Suppressor macrophage treated with lipopolysaccharide for 4 hours (primary cell): ENCODE data around the gene KHNYN.

Experiments used
- DNase-seq: peaks from one replicate; pipeline ENCODE4 v3.0.0-alpha.2; 2020

The KHNYN gene

DNA sequence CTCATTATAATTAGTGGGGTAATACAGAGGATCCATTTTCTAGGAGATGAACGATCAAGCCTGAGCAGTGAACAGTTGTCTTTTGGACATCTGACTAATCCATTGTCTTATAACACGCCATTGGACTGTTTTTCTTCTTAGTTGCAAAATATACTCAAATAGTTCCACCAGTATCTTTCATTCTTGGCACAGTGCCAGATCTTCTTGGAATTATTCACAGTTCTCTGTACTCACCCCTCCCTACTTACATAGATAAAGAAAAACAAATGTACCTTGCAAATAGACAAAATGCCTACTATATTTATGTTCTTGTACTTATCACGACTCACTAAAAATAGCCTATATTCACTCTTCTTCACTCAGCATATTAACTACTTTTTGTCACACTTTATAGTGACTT lies 4.0 kb upstream of the KHNYN start:
- peak; percentile 53 for DNase-seq

DNA sequence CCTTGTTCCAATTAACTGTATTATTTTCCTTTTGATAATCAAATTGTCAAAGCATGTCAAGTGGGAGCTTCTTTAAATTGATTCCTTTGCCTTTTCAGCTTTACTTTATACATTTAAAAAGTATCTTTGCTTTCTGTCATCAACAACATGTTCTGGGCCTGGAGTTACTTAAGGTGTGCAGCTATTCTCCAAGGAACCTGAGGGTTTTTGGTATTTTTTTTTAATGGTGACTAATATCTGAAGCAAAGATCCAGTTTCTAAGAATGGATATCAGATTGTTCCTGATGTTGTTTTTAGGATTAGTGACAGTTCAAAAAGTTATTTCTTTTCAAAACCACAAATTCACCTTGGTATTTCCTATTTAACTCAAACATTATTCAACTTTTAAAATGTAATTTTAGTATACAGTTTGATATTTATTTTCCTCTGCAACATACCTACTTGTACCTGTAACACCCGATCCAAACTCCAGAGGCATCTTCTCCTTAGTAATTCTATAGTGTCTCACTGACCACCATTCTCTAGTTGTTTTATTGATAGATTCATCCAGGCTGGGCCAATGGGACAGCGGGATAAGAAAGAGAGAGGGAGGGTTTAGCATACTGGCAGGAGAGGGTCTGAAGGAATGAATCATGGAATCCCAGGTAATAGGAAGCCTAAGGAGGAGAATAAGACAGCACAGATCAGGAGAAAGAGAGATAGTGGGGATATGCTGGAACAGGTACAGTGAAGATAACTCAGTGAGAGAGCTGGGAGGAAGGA lies 3.4 kb upstream of the KHNYN start:
- DNase-seq = no peak

DNA sequence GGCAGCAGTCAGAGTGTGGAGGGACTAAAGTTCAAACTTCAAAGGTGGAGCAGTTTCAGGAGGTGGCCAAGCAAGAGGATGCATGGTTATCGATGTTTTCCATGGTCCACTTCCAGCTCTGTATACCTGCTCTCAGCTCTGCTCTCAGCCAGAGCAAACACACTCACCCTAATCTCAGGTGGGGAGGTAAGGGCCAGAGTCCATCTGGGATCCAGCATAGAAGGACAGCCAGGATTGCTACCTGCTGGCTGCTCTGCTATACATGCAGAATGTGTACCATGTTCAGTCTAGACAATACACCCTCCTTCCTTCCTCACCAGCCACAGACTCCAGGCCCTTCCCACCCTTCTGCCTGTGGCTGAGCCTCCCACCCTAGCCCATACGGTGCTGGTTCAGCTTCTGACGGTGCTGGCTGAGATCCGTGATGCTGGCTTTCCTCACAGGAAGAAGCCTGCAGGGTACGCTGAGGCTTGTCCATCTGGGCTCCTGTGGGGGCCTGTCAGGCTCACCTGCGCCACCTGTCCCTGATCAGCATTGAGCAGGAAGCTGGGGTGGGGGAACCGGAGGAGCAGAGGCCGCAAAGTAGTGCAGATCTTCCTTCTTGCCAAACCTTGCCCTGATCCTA lies 2.7 kb upstream of the KHNYN start:
- no peak for DNase-seq

DNA sequence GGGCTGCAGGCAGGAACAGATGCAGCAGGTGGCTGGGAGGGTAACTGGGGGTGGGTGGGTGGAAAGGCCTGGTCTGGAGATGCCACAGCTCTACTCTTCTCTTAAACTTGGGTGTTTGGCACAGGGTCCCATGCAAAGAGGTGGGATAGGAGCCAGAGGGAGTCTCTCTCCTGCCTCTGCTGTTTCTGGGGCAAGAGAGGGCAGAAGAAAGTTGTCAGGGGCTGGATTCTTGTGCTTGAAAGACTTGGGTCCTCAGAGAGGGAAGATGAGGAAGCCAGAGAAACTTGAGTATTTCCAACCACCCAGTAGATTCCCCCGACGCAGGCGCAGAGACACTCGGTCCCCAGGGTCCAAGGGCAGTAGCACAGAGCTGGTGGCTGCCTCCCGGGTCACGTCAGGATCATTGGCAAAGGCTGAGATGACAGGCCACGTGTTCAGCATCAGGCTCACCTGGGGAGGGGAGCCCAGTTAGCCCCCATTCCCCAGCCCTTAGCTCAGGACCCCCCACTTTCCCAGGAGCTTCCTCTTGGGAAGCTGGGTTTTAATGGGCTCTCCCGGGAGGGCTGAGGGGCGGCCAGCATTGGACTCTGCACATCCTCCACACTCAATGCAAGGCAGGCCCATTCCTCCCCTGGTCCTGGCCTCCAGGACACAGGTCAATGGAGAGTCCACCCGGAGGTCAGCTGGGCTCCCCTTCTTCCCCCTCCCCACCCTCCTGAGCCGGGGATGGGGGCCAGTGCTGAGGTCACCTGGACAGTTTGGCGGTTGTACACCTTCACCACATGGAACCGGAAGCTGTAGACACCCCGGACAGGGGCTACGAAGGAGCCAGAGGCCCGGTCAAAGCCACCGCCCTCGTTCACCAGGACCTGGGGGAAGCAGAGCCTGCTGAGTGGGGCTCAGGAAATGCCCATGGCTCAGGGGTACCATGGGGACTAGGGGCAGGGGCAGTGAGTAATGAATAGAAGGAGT lies 1.9 kb upstream of the KHNYN start:
- DNase-seq = no peak

DNA sequence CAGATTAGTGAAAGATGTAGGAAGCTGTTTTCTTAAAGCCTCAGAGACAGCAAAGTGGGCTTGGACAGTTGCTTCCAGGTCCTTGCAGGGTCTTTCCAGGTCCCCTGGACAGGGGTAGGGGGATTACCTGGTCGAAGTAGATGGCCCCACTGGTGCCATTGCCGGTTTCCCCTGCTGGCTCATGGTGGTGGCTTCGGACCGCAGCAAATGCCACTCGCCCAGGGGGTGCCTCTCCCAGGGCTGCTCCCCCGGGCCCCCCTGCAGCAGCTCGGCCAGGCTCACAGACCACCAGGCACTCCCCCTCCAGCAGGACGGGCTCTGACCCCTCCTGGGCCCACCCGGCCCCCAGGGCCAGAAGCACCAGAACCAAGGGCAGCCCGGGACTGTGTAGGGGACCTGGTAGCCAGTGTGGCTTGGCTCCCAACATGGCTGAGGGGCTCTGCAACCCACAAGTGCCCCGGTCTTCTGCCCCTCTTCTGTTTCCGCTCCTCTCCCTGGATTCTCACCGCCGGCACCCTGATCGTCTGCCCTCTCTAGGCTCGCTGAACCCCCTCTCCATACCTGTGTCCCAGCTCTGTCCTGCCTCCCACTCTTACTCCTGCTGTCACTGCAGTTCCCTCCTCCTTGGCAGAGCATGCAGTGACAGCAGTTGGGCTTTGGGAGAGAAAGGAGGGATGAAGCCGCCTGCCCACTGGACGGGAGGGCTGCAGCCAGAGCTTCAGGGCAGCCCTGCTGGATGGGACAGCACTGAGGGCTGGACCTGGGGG lies 943 bp upstream of the KHNYN start:
- DNase-seq = no peak

DNA sequence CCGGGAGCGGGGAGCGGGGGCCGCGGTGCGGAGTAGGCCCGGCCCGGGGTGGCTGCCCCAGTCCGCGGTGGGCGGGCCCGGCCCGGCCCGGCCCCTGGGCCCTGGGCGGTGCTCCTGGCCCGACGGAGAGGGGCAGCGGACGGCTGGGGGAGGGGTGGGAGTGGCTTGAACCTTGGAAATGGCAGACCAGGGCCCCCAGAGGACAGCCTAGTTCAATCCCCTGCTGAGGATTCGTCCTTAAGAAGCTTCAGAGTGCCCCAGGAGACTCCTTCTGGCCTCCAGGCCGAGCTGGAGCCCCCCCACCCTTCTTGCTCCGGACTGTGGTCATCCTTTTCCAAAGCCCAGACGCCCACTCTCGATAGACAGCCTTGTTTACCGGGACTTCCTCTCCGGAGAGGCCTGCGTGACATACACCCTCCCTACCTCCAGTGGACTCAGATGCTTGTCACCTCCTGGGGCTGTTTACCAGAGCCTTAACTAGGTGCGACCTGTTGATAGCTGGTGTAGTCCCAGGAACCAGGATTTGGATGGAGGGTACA lies 458 bp downstream of the KHNYN start:
- DNase-seq = peak; percentile 86

DNA sequence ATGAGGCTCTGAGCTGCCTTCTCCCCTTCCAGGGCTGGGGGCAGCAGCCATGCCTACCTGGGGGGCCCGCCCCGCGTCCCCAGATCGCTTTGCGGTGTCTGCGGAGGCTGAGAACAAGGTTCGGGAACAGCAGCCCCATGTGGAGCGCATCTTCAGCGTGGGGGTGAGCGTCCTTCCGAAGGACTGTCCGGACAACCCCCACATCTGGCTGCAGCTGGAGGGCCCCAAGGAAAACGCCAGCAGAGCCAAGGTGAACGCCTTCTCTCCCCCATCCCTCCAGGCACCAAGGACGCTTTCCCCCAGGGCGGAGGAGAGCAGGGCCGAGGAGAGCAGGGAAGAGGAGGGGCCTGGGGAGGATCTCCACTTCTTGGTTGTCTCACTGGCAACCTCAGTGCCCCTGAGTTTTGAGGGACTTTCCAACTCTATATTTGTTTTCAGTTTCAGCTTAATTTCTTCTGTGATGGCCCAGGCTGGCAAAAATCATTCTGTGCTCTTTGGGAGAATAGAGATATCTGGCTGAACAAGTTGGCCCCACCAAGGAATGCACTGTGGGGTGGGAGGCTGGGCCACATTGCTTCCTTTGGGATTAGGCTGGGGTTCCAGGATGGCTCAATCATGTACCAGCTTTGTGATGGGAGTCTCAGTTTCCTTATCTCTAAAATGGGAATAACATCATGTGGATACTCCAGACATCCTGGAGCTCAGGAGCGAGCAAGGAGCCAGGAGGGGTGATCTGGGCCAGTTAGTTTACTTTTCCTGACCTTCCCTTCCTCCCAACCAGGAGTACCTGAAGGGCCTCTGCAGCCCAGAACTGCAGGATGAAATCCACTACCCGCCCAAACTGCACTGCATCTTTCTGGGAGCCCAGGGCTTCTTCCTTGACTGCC lies 1.2 kb downstream of the KHNYN start:
- peak; percentile 88 for DNase-seq

DNA sequence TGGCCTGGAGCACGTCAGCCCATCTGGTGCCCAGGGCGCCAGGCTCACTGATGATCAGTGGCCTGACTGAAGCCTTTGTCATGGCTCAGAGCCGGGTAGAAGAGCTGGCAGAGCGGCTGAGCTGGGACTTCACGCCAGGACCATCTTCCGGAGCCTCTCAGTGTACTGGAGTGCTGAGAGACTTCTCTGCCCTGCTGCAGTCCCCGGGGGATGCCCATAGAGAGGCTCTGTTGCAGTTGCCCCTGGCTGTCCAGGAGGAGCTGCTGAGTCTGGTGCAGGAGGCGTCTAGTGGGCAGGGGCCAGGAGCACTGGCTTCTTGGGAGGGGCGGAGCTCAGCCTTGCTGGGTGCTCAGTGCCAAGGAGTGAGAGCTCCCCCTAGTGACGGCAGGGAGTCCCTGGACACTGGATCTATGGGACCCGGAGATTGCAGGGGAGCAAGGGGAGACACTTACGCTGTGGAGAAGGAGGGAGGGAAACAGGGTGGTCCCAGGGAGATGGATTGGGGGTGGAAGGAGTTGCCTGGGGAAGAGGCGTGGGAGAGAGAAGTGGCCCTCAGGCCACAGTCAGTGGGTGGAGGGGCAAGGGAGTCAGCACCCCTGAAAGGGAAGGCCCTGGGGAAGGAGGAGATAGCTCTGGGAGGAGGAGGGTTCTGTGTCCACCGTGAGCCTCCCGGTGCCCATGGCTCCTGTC lies 2.0 kb downstream of the KHNYN start:
- peak; percentile 96 for DNase-seq

DNA sequence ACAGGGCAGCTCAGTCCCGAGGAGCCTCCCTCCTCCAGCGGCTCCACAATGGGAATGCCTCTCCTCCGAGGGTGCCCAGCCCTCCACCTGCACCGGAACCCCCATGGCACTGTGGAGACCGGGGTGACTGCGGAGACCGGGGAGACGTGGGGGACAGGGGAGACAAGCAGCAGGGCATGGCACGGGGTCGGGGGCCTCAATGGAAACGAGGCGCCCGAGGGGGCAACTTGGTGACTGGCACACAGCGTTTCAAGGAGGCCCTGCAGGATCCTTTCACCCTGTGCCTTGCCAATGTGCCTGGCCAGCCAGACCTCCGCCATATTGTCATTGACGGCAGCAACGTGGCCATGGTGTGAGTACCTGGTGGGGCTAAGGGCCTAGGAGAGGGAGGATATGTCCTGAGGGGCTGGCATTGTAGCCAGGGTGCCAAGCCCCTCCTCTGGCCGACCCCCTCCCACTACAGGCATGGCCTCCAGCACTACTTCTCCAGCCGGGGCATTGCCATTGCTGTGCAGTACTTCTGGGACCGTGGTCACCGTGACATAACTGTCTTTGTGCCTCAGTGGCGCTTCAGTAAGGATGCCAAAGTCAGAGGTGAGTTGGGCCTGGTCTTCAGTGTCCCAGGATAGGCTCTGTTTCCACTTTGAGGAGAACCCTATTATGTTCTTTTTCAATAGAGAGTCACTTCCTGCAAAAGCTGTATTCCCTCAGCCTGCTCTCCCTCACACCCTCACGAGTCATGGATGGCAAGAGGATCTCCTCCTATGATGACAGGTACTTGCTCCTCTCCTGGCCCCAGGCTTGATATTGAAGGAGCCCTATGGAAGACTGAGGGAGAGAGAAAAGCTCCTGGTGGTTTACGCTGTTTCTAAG lies 2.7 kb downstream of the KHNYN start:
- no peak for DNase-seq

DNA sequence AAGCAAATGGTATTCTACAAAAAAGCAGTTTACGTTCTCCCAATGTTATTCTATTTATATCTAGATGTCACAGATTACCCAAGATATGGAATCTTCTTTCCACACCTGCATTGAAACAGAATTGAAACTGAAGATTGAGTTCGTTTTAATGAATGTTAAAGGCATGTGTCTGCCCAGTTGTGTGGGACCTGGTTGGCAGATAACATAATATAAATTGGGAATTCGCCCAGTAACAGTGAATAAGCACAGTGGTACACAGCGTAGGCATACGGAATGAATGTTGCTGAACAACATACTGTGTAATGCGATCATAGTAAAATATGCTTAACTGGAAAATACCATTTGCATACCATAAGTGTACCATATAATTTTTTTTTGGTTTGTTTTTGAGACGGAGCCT lies 4.3 kb downstream of the KHNYN start:
- no peak for DNase-seq

DNA sequence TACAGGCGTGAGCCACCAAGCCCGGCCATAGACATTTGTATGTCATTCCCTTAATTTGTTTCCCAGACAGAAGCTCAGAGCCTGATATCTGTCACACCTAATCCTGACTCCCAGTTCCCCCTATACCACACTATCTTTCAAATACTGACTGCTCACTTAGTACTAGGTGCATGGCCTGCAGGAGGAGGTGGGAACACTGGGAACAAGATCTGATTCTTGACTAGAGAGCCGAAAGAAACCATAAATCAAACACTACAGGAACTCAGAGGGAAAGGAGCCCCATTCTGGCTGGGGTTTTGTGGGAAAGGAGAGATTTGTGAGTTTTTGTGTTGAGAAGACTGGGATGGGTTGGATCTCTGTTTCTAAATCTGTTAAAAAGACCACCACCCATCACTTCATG lies 4.9 kb downstream of the KHNYN start:
- DNase-seq = no peak

DNA sequence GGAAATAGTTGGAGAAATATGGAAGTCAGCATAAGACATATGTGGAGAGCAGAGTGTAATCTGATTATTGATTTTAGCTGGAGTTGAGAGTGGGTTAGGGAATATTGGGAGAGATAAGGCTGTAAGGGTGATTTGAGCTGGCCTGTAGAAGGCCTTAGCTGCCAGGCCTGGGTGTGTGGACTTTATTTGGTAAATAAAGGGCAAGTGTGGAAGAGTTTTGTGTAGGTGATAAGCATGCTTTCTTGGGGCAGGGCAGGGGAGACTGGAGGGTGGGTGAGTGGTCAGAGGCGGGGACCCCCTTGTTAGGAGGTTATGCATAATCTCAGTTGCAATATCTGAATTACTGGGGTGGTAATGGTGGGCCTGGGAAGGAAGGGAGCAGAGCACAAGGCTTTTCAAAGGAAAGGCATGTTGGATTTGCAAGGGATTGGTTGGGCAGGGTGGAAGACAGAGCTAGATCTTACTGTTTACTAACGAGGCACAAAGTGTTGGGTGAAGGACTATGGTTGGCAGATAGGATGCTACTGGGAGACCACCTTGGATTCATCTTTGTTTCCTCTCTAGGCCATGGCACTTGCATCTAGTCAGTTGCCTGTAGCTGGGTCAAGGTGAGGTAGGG lies 5.5 kb downstream of the KHNYN start:
- DNase-seq = no peak

DNA sequence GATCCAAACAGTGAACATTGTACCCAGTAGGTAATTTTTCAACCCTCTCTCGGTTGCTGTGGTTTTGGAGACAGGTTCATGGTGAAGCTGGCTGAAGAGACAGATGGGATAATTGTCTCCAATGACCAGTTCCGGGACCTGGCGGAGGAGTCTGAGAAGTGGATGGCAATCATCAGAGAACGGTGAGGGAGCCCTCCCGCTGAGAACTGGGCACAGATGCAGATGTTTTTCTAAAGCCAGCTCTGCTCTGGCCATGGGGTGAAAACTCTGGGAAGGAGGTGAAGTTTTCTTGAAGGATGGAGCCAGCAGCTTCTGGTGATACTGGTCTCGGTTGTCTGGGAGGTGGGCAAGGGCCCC lies 6.2 kb downstream of the KHNYN start:
- DNase-seq = no peak

DNA sequence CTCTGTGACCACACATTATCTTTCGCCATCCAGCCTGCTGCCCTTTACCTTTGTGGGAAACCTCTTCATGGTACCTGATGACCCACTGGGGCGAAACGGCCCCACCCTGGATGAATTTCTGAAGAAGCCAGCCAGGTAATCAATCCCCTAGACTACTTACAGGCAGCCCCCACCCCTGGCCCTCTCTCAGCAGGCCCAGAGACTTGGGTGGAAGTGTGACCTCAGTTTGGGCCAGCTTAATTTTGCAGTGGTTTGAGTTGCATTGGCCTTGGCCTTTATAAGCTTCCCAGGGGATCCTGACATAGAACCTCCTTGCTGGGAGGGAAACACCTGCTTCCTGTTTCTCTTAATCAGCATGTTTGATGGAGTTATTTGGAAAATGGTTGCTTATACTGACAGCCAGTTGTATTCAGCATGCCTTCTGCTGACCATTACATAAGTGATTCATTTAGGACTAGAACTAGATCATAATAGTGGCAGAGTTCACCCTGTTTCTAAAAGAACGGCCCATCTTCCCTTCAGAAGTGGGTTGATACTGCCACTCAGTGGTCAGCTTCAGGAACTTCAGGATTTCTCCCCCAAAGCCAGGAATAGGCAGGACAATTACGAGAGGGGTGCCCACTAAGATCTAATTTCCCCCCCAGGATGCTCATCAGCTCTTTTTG lies 6.7 kb downstream of the KHNYN start:
- DNase-seq = peak; percentile 75

DNA sequence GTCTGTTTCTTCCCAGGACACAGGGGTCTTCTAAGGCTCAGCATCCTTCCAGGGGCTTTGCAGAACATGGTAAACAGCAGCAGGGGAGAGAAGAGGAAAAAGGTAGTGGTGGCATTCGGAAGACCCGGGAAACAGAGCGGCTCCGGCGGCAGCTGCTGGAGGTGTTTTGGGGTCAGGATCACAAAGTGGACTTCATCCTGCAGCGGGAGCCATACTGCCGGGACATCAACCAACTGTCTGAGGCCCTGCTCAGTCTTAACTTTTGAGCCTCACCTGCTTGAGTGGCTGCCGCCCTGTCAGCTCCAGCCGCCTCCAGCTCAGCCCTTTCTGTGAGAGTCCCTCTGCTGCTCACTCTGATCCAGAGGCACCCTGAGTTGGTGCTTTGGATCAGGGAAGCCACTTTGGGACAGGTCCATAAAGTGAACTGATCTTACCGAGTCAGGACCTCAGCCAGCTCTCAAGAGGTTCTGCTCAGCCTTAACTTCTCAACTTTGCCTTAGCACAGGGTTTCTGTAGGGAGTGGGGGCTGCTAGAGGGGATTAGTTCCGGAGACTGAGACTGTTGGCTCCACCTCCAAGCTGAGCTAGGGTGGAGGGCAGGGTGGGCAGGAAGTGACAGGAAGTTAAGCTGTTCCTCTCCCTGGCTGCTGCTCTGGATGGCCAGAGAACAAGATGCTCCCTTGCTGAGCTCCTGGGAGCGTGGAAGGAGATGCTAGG lies 7.4 kb downstream of the KHNYN start:
- no peak for DNase-seq

DNA sequence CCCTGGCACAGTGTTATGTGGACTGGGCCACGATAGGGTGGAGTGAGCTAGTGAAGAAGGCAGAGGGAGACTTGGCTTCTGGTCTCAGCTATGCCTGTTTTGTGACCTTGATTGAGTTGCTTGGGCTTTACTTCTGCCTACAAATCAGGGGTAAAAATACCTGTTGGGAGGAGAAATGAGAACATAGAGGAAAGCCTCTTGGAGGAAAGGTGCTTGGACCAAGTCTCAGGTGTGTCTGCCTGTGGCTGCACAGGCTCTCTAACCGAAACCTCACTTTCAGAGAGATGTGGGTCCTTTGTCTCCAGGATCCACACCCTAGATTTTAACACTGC lies 7.9 kb downstream of the KHNYN start:
- no peak for DNase-seq

DNA sequence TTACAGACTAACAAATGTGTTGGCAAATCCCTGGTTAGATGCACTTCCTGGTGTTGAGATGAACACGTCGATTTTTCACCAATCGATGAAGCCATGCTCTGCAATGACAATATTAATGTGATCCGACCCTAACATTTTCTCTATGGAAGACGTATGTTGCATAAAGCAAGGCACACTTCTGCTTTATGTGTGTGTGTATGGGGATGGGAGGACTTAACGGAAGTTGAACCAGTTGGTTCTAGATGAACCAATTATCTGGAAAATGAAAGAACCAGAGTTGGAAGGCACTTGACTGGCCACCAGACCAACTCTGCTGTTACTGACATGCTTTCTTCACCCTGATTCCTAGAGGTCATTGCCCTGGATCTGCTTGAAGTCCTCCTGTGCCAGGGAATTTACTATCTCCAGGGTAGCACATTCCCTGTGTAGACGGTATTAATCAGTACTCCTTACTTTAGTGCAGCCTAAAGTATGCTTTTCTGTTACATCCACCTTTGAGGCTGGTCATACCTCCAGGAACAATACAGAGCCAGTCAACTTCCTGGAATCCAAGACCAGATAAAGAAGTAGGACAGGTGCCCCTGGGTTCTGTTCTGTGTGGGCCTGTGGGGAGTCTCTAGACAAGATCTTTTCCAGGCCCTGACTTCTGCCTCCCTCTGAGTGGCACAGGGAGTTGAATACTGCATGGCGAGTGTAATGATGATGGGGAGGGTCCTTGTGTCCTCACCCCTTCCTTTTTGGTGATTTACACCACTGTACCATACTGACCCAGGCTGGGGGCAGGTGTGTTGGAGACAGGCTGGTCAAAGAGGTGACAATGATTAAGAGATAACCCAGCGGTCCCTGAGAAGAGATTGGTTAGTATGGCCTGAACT lies 8.7 kb downstream of the KHNYN start:
- DNase-seq = peak; percentile 77
